Mesenchymal stem cell (in vitro differentiated cells and primary cell): Measurements from ENCODE around the gene POT1.

Experiments
- DNase-seq: peaks from one replicate; pipeline ENCODE4 v3.0.0-alpha.2; 2013
- H2AFZ ChIP-seq: one replicate; pipeline ENCODE4 v1.6.1; 2013; ENCODE audit warnings: low read depth, mild to moderate bottlenecking, control low read depth, inconsistent platforms, low read length, moderate library complexity
- H2AK5ac ChIP-seq: 2 replicates; pipeline ENCODE4 v1.6.1; 2013; ENCODE audit warnings: low read length, moderate library complexity, mild to moderate bottlenecking, inconsistent platforms; ENCODE audit not compliant: severe bottlenecking
- H2BK120ac ChIP-seq: one replicate; pipeline ENCODE4 v1.6.1; 2013; ENCODE audit warnings: low read depth, mild to moderate bottlenecking, inconsistent platforms, low read length, moderate library complexity
- H2BK12ac ChIP-seq, 2 experiments: one replicate each; pipeline ENCODE4 v1.6.1; 2013; ENCODE audit warnings: inconsistent platforms in 2 of 2, low read length in 2 of 2, mild to moderate bottlenecking in 2 of 2, moderate library complexity in 2 of 2, control low read depth in 1 of 2
- H2BK15ac ChIP-seq: one replicate; pipeline ENCODE4 v1.6.1; 2013; ENCODE audit warnings: mild to moderate bottlenecking, low read depth, inconsistent platforms; ENCODE audit not compliant: poor library complexity, severe bottlenecking
- H2BK5ac ChIP-seq: 2 replicates; pipeline ENCODE4 v1.6.1; 2013; ENCODE audit warnings: low read depth, mild to moderate bottlenecking, low read length, control low read depth, inconsistent platforms; ENCODE audit not compliant: poor library complexity, severe bottlenecking
- H3K14ac ChIP-seq, 2 experiments: one replicate each; pipeline ENCODE4 v1.6.1; 2013; ENCODE audit warnings: inconsistent platforms in 2 of 2, low read length in 2 of 2, control low read depth in 1 of 2, mild to moderate bottlenecking in 1 of 2, moderate library complexity in 1 of 2
- H3K18ac ChIP-seq, 2 experiments: one replicate each; pipeline ENCODE4 v1.6.1; 2013; ENCODE audit warnings: inconsistent platforms in 2 of 2, low read length in 2 of 2, control low read depth in 1 of 2, low read depth in 1 of 2, mild to moderate bottlenecking in 1 of 2
- H3K23ac ChIP-seq, 2 experiments: one replicate each; pipeline ENCODE4 v1.6.1; 2013; ENCODE audit warnings: inconsistent platforms in 2 of 2, low read length in 2 of 2, mild to moderate bottlenecking in 2 of 2, moderate library complexity in 2 of 2, control low read depth in 1 of 2
- H3K27ac ChIP-seq: 2 replicates; pipeline ENCODE4 v1.5.1; 2013; ENCODE audit warnings: mild to moderate bottlenecking, moderate library complexity, low read length, control low read depth, inconsistent platforms; ENCODE audit not compliant: poor library complexity, severe bottlenecking
- H3K27me3 ChIP-seq, 2 experiments: 2 replicates each; pipeline versions ENCODE4 v1.6.1 to v1.7.0; 2013; ENCODE audit warnings: low read length in 2 of 2, mild to moderate bottlenecking in 2 of 2, moderate library complexity in 2 of 2, control low read depth in 1 of 2, inconsistent platforms in 1 of 2; ENCODE audit not compliant: control insufficient read depth in 1 of 2, insufficient read depth in 1 of 2
- H3K36me3 ChIP-seq, 2 experiments: 2 replicates each; pipeline versions ENCODE4 v1.6.1 to v1.7.0; 2013; ENCODE audit warnings: low read length in 2 of 2, control low read depth in 1 of 2, inconsistent platforms in 1 of 2, low read depth in 1 of 2, mild to moderate bottlenecking in 1 of 2; ENCODE audit not compliant: insufficient read depth in 2 of 2, control insufficient read depth in 1 of 2
- H3K4ac ChIP-seq, 2 experiments: one replicate each; pipeline ENCODE4 v1.6.1; 2013; ENCODE audit warnings: inconsistent platforms in 2 of 2, low read length in 2 of 2, mild to moderate bottlenecking in 2 of 2, moderate library complexity in 2 of 2, control low read depth in 1 of 2, low read depth in 1 of 2
- H3K4me1 ChIP-seq: 2 replicates; pipeline ENCODE4 v1.6.1; 2013; ENCODE audit warnings: low read depth, low read length, control low read depth; ENCODE audit not compliant: control insufficient read depth, insufficient read depth
- H3K4me2 ChIP-seq: 2 replicates; pipeline ENCODE4 v1.6.1; 2013; ENCODE audit warnings: low read length, mild to moderate bottlenecking, inconsistent platforms; ENCODE audit not compliant: poor library complexity, severe bottlenecking
- H3K4me3 ChIP-seq, 2 experiments: 2 replicates each; pipeline versions ENCODE4 v1.5.1 to v1.7.0; 2013; ENCODE audit warnings: low read length in 2 of 2, mild to moderate bottlenecking in 2 of 2, control low read depth in 1 of 2, low read depth in 1 of 2; ENCODE audit not compliant: insufficient read depth in 1 of 2
- H3K79me1 ChIP-seq: replicated peaks from 2 replicates; pipeline ENCODE4 v1.6.1; 2013; ENCODE audit warnings: mild to moderate bottlenecking, control low read depth, low read length, inconsistent platforms; ENCODE audit not compliant: poor library complexity, severe bottlenecking
- H3K9ac ChIP-seq: 2 replicates; pipeline ENCODE4 v1.7.0; 2013; ENCODE audit warnings: mild to moderate bottlenecking, low read length, moderate library complexity
- H3K9me3 ChIP-seq: 2 replicates; pipeline ENCODE4 v1.7.0; 2013; ENCODE audit warnings: mild to moderate bottlenecking, low read length; ENCODE audit not compliant: control insufficient read depth
- H4K8ac ChIP-seq: one replicate; pipeline ENCODE4 v1.6.1; 2013; ENCODE audit warnings: inconsistent platforms, mild to moderate bottlenecking, low read length, moderate library complexity
- H4K91ac ChIP-seq: one replicate; pipeline ENCODE4 v1.6.1; 2013; ENCODE audit warnings: mild to moderate bottlenecking, low read length, inconsistent platforms
- WGBS: methylation state at CpG from one replicate; pipeline ENCODE4 v1.1.7; 2013; ENCODE audit warnings: mixed read lengths; 5-methylcytosine and 5-hydroxymethylcytosine counted together

Gene POT1

GRCh38 chr7:124818807-124819206 lies 110.8 kb downstream of the POT1 start:
- Histone ChIP-seq H3K27ac (no peak overlapping the region), H3K9me3 (no peaks in the 10 kb centered on the region), H3K4ac (no peak overlapping the region), H3K27me3 (no peaks in the 10 kb centered on the region), H3K18ac (no peak overlapping the region), H3K4me2 (no peak overlapping the region), H3K36me3 (peaks cover 4 to 20% of the 10 kb centered on the region in 2 experiments), H2AK5ac (no peak overlapping the region), H2BK120ac (no peak overlapping the region), H4K91ac (no peak overlapping the region), H2AFZ (no peak overlapping the region), H4K8ac (no peak overlapping the region), H3K23ac (no peak overlapping the region), H3K14ac (no peak overlapping the region), H2BK12ac (no peak overlapping the region), H2BK5ac (no peak overlapping the region), H3K4me3 (no peak overlapping the region), H3K4me1 (no peaks in the 10 kb centered on the region), H2BK15ac (no peak overlapping the region), H3K9ac (no peak overlapping the region), H3K79me1 (no peaks in the 10 kb centered on the region)
- DNase-seq = no peak
- WGBS = 98% methylated on average over 4 of the region's 5 CpGs

GRCh38 chr7:124813994-124814798 lies 115.4 kb downstream of the POT1 start:
- Histone ChIP-seq H3K4ac (no peak overlapping the region), H3K9ac (no peak overlapping the region), H3K18ac (no peak overlapping the region), H3K27me3 (no peaks in the 10 kb centered on the region), H3K27ac (no peak overlapping the region), H3K23ac (no peak overlapping the region), H3K14ac (no peak overlapping the region), H3K79me1 (no peaks in the 10 kb centered on the region), H4K91ac (no peak overlapping the region), H2BK12ac (no peak overlapping the region), H2BK5ac (no peak overlapping the region), H3K4me1 (no peaks in the 10 kb centered on the region), H3K4me2 (no peak overlapping the region), H3K36me3 (peaks cover 0 to 4% of the 10 kb centered on the region in 2 experiments), H3K9me3 (no peaks in the 10 kb centered on the region), H4K8ac (no peak overlapping the region), H2BK120ac (no peak overlapping the region), H3K4me3 (no peak overlapping the region), H2AK5ac (no peak overlapping the region), H2BK15ac (no peak overlapping the region), H2AFZ (no peak overlapping the region)
- 100% methylated on average over 1 of the region's 2 CpGs for WGBS
- no peak for DNase-seq

- no peak overlapping the region for H2AFZ ChIP-seq
- no peak overlapping the region for H3K4me3 ChIP-seq
- H3K9ac ChIP-seq = no peak overlapping the region
- H3K4ac ChIP-seq = no peak overlapping the region
- no peaks in the 10 kb centered on the region for H3K36me3 ChIP-seq
- no peaks in the 10 kb centered on the region for H3K27me3 ChIP-seq
- H3K4me2 ChIP-seq = no peak overlapping the region
- no peak overlapping the region for H2BK15ac ChIP-seq
- WGBS = no CpG with 5 or more reads among the region's 2 CpGs
- no peak overlapping the region for H4K8ac ChIP-seq
- no peak overlapping the region for H3K27ac ChIP-seq
- H2BK120ac ChIP-seq = no peak overlapping the region
- H2AK5ac ChIP-seq = no peak overlapping the region
- no peaks in the 10 kb centered on the region for H3K4me1 ChIP-seq
- no peak overlapping the region for H4K91ac ChIP-seq
- H3K79me1 ChIP-seq = no peaks in the 10 kb centered on the region
- H3K23ac ChIP-seq = no peak overlapping the region
- no peak overlapping the region for H3K18ac ChIP-seq
- no peak overlapping the region for H2BK12ac ChIP-seq
- no peak overlapping the region for H2BK5ac ChIP-seq
- DNase-seq = no peak
- H3K14ac ChIP-seq = no peak overlapping the region
- H3K9me3 ChIP-seq = no peaks in the 10 kb centered on the region
Observed at GRCh38 chr7:124812764-124813163, 116.9 kb downstream of the POT1 start.

GRCh38 chr7:124811341-124811740 lies 118.3 kb downstream of the POT1 start:
- Histone ChIP-seq H3K36me3 (no peaks in the 10 kb centered on the region), H2BK15ac (no peak overlapping the region), H3K4me3 (no peak overlapping the region), H3K4me1 (no peaks in the 10 kb centered on the region), H3K27me3 (no peaks in the 10 kb centered on the region), H3K18ac (no peak overlapping the region), H4K91ac (no peak overlapping the region), H3K23ac (no peak overlapping the region), H3K4me2 (no peak overlapping the region), H3K9ac (no peak overlapping the region), H3K14ac (no peak overlapping the region), H2BK12ac (no peak overlapping the region), H3K4ac (no peak overlapping the region), H3K79me1 (no peaks in the 10 kb centered on the region), H2BK120ac (no peak overlapping the region), H3K27ac (no peak overlapping the region), H2AK5ac (no peak overlapping the region), H3K9me3 (no peaks in the 10 kb centered on the region), H2AFZ (no peak overlapping the region), H2BK5ac (no peak overlapping the region), H4K8ac (no peak overlapping the region)
- DNase-seq = no peak
- 98% methylated on average over 1 of the region's 1 CpG for WGBS
